H9 (cell line): Measurements from ENCODE around the gene CMTM7. TPM values are rescaled to one million over a fixed set of nuclear protein-coding genes. Genes with fewer than 3 reads are reported as not detected.
A peak's percentile ranks its signal among the peaks of the same experiment; 100 is the strongest.

Experiments
- DNase-seq: peaks from one replicate; pipeline ENCODE4 v3.0.0-alpha.2; 2017
- H2AFZ ChIP-seq: one replicate; pipeline ENCODE4 v1.6.1; 2013; ENCODE audit warnings: mild to moderate bottlenecking, low read length, control low read depth, moderate library complexity
- H2AK5ac ChIP-seq: 2 replicates; pipeline ENCODE4 v1.6.1; 2013; ENCODE audit warnings: low read length, control low read depth, mixed read lengths; ENCODE audit not compliant: insufficient read length
- H2BK120ac ChIP-seq: one replicate; pipeline ENCODE4 v1.6.1; 2013; ENCODE audit warnings: low read depth, mild to moderate bottlenecking, low read length, control low read depth, inconsistent platforms; ENCODE audit not compliant: poor library complexity, severe bottlenecking
- H2BK12ac ChIP-seq: 2 replicates; pipeline ENCODE4 v1.6.1; 2013; ENCODE audit warnings: low read length, control low read depth, mixed read lengths, low read depth; ENCODE audit not compliant: insufficient read length
- H2BK15ac ChIP-seq: 2 replicates; pipeline ENCODE4 v1.6.1; 2013; ENCODE audit warnings: low read depth, low read length, control low read depth
- H2BK20ac ChIP-seq: one replicate; pipeline ENCODE4 v1.6.1; 2013; ENCODE audit warnings: low read depth, mild to moderate bottlenecking, low read length, control low read depth, inconsistent platforms; ENCODE audit not compliant: poor library complexity, severe bottlenecking
- H2BK5ac ChIP-seq: 2 replicates; pipeline ENCODE4 v1.6.1; 2013; ENCODE audit warnings: low read length, control low read depth, mixed read lengths; ENCODE audit not compliant: insufficient read length
- H3K14ac ChIP-seq: 2 replicates; pipeline ENCODE4 v1.6.1; 2013; ENCODE audit warnings: low read length, control low read depth; ENCODE audit not compliant: insufficient read depth
- H3K18ac ChIP-seq: 2 replicates; pipeline ENCODE4 v1.6.1; 2013; ENCODE audit warnings: low read depth, mild to moderate bottlenecking, mixed read lengths, low read length, control low read depth; ENCODE audit not compliant: insufficient read length
- H3K23ac ChIP-seq: 2 replicates; pipeline ENCODE4 v1.6.1; 2013; ENCODE audit warnings: low read length, control low read depth, mixed read lengths, low read depth; ENCODE audit not compliant: insufficient read length
- H3K23me2 ChIP-seq: 2 replicates; pipeline ENCODE4 v1.6.1; 2013; ENCODE audit warnings: low read depth, mild to moderate bottlenecking, mixed read lengths, low read length, control low read depth; ENCODE audit not compliant: insufficient read length, poor library complexity, severe bottlenecking
- H3K27ac ChIP-seq: 2 replicates; pipeline ENCODE4 v1.5.1; 2013; ENCODE audit warnings: low read length, control low read depth, mixed read lengths, low read depth; ENCODE audit not compliant: insufficient read length
- H3K27me3 ChIP-seq: 2 replicates; pipeline ENCODE4 v1.6.1; 2013; ENCODE audit warnings: low read length, control low read depth, inconsistent platforms; ENCODE audit not compliant: insufficient read depth
- H3K4ac ChIP-seq: 2 replicates; pipeline ENCODE4 v1.6.1; 2013; ENCODE audit warnings: low read depth, mild to moderate bottlenecking, control low read depth, inconsistent platforms, low read length, moderate library complexity
- H3K4me1 ChIP-seq: 2 replicates; pipeline ENCODE4 v1.6.1; 2013; ENCODE audit warnings: low read length, control low read depth, inconsistent platforms; ENCODE audit not compliant: insufficient read depth
- H3K4me2 ChIP-seq: 2 replicates; pipeline ENCODE4 v1.6.1; 2013; ENCODE audit warnings: low read length, control low read depth, mixed read lengths; ENCODE audit not compliant: insufficient read length, insufficient read depth
- H3K56ac ChIP-seq: 2 replicates; pipeline ENCODE4 v1.6.1; 2013; ENCODE audit warnings: low read depth, mild to moderate bottlenecking, mixed read lengths, low read length, control low read depth; ENCODE audit not compliant: insufficient read length
- H3K79me1 ChIP-seq: 2 replicates; pipeline ENCODE4 v1.6.1; 2013; ENCODE audit warnings: low read depth, mild to moderate bottlenecking, moderate library complexity, low read length, control low read depth, inconsistent platforms; ENCODE audit not compliant: insufficient read depth, poor library complexity, severe bottlenecking
- H3K79me2 ChIP-seq: 2 replicates; pipeline ENCODE4 v1.6.1; 2013; ENCODE audit warnings: low read length, control low read depth, inconsistent platforms; ENCODE audit not compliant: insufficient read depth
- H3K9ac ChIP-seq: 2 replicates; pipeline ENCODE4 v1.6.1; 2013; ENCODE audit warnings: low read length, control low read depth, mixed read lengths; ENCODE audit not compliant: insufficient read length; ENCODE audit errors: extremely low read depth
- H3K9me3 ChIP-seq: one replicate; pipeline ENCODE4 v1.6.1; 2013; ENCODE audit warnings: low read depth, low read length, inconsistent platforms; ENCODE audit not compliant: control insufficient read depth
- H3T11ph ChIP-seq: one replicate; pipeline ENCODE4 v1.6.1; 2013; ENCODE audit warnings: mild to moderate bottlenecking, low read length, control low read depth, inconsistent platforms
- H4K20me1 ChIP-seq: one replicate; pipeline ENCODE4 v1.6.1; 2013; ENCODE audit not compliant: control insufficient read depth, insufficient read length, insufficient read depth
- H4K5ac ChIP-seq: 2 replicates; pipeline ENCODE4 v1.6.1; 2013; ENCODE audit warnings: low read depth, mild to moderate bottlenecking, mixed read lengths, low read length, control low read depth; ENCODE audit not compliant: insufficient read length
- H4K8ac ChIP-seq: replicated peaks from 2 replicates; pipeline ENCODE4 v1.6.1; 2013; ENCODE audit warnings: low read length, control low read depth, mixed read lengths, low read depth; ENCODE audit not compliant: insufficient read length
- H4K91ac ChIP-seq: 2 replicates; pipeline ENCODE4 v1.6.1; 2013; ENCODE audit warnings: low read depth, mild to moderate bottlenecking, moderate library complexity, mixed read lengths, low read length, control low read depth; ENCODE audit not compliant: insufficient read length
- H3K27ac Mint-ChIP-seq, 3 experiments: 2 replicates in 2 of 3; 3 replicates in 1 of 3; pipeline ENCODE4 v1.8.0; 2020 to 2021; ENCODE audit warnings: mixed read lengths in 3 of 3, mild to moderate bottlenecking in 1 of 3, moderate library complexity in 1 of 3
- H3K27me3 Mint-ChIP-seq: 2 replicates; pipeline ENCODE4 v1.8.0; 2021; ENCODE audit warnings: low read depth, mild to moderate bottlenecking, moderate library complexity, mixed read lengths
- H3K36me3 Mint-ChIP-seq, 3 experiments: 2 replicates in 2 of 3; 3 replicates in 1 of 3; pipeline ENCODE4 v1.8.0; 2020 to 2021; ENCODE audit warnings: low read depth in 3 of 3, mixed read lengths in 3 of 3; ENCODE audit not compliant: insufficient read depth in 1 of 3
- H3K4me1 Mint-ChIP-seq, 2 experiments: 2 replicates each; pipeline ENCODE4 v1.8.0; 2020; ENCODE audit warnings: mixed read lengths in 2 of 2
- H3K4me3 Mint-ChIP-seq, 2 experiments: 2 replicates in 1 of 2; 3 replicates in 1 of 2; pipeline ENCODE4 v1.8.0; 2020 to 2021; ENCODE audit warnings: mild to moderate bottlenecking in 2 of 2, mixed read lengths in 2 of 2, moderate library complexity in 1 of 2
- H3K9me3 Mint-ChIP-seq, 2 experiments: 2 replicates in 1 of 2; 3 replicates in 1 of 2; pipeline ENCODE4 v1.8.0; 2020; ENCODE audit warnings: mild to moderate bottlenecking in 2 of 2, mixed read lengths in 2 of 2, moderate library complexity in 1 of 2
- CTCF ChIP-seq: fragments of 200-600 bp; sonication (generic); conservative IDR thresholded peaks from 3 replicates; pipeline ENCODE4 v1.8.0; 2021; ENCODE audit warnings: antibody characterized with exemption, mild to moderate bottlenecking
- WGBS: extraction: QIAGEN DNeasy Blood & Tissue Kit; methylation state at CpG from one replicate; pipeline ENCODE4 v1.1.7; 2013; ENCODE audit warnings: missing lambda C conversion rate, low lambda C conversion rate, mixed read lengths; ENCODE audit not compliant: insufficient read length; ENCODE audit errors: extremely low coverage; 5-methylcytosine and 5-hydroxymethylcytosine counted together
- total RNA-seq: library from RNA; stranded (reverse); gene quantifications from 2 replicates; pipeline ENCODE4 v1.2.1, GENCODE V29; 2021

The CMTM7 gene
- total RNA-seq, 1 experiment from 2014 or later = 23.9 TPM

- Histone ChIP-seq H3K18ac (no peak overlapping the region), H3K9me3 (no peaks in the 10 kb centered on the region), H2AFZ (no peak overlapping the region), H4K91ac (no peak overlapping the region), H3K56ac (no peak overlapping the region), H2BK5ac (no peak overlapping the region), H2BK20ac (no peak overlapping the region), H3T11ph (no peak overlapping the region), H3K79me1 (no peaks in the 10 kb centered on the region), H2BK120ac (no peak overlapping the region), H3K9ac (no peak overlapping the region), H3K79me2 (no peaks in the 10 kb centered on the region), H3K23me2 (no peaks in the 10 kb centered on the region), H3K4ac (no peak overlapping the region), H3K14ac (no peak overlapping the region), H4K20me1 (no peaks in the 10 kb centered on the region), H3K27me3 (no peaks in the 10 kb centered on the region), H3K23ac (no peak overlapping the region), H4K5ac (no peak overlapping the region), H3K4me1 (no peaks in the 10 kb centered on the region), H2AK5ac (no peak overlapping the region), H2BK15ac (no peak overlapping the region), H2BK12ac (no peak overlapping the region), H3K27ac (no peak overlapping the region), H4K8ac (no peak overlapping the region), H3K4me2 (no peak overlapping the region)
- WGBS = no CpG with 5 or more reads among the region's 4 CpGs
- Mint-ChIP-seq H3K4me3 (no peak overlapping the region), H3K27ac (peak overlapping the region in 1 of 3 experiments; percentile 37; a peak in 1 of 7 replicates), H3K27me3 (no peaks in the 10 kb centered on the region; the same call in 1 of the 2 replicates), H3K9me3 (no peaks in the 10 kb centered on the region; a peak in 1 of 5 replicates), H3K36me3 (peaks cover 1 to 22% (median 14%) of the 10 kb centered on the region in 3 experiments; a peak in 6 of 7 replicates), H3K4me1 (peaks cover 39 to 40% of the 10 kb centered on the region in 2 experiments)
- no peak for TF ChIP-seq CTCF
- DNase-seq = no peak
Measured at GRCh38 chr3:32452009-32452408, 60.4 kb downstream of the CMTM7 start.
